ENCODE data around the gene FUT8.

Gene FUT8

DNA sequence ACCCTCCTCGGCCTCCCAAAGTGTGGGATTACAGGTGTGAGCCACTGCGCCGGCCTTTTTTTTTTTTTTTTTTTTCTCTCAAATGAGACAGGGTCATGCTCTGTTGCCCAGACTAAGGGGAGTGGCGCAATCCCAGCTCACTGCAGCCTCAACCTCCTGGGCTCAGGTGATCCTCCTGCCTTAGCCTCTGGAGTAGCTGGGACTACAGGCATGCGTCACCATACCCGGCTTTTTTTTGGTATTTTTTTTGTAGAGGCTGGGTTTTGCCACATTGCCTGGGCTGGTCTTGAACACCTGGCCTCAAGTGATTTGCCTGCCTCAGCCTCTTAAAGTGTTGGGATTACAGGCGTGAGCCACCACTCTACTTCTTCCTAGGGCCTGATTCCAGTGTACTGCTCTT is 18.7 kb downstream of the FUT8 start (continued):
- TF ChIP-seq, protein P1, sequence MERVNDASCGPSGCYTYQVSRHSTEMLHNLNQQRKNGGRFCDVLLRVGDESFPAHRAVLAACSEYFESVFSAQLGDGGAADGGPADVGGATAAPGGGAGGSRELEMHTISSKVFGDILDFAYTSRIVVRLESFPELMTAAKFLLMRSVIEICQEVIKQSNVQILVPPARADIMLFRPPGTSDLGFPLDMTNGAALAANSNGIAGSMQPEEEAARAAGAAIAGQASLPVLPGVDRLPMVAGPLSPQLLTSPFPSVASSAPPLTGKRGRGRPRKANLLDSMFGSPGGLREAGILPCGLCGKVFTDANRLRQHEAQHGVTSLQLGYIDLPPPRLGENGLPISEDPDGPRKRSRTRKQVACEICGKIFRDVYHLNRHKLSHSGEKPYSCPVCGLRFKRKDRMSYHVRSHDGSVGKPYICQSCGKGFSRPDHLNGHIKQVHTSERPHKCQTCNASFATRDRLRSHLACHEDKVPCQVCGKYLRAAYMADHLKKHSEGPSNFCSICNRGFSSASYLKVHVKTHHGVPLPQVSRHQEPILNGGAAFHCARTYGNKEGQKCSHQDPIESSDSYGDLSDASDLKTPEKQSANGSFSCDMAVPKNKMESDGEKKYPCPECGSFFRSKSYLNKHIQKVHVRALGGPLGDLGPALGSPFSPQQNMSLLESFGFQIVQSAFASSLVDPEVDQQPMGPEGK (CRISPR knock-in tag; IDR thresholded peaks at IDR 0.05; ENCODE audit: borderline replicate concordance): no peak
- TF ChIP-seq ARNTL (CRISPR knock-in tag; IDR thresholded peaks at IDR 0.05; ENCODE audit: borderline replicate concordance, low read depth): no peak

DNA sequence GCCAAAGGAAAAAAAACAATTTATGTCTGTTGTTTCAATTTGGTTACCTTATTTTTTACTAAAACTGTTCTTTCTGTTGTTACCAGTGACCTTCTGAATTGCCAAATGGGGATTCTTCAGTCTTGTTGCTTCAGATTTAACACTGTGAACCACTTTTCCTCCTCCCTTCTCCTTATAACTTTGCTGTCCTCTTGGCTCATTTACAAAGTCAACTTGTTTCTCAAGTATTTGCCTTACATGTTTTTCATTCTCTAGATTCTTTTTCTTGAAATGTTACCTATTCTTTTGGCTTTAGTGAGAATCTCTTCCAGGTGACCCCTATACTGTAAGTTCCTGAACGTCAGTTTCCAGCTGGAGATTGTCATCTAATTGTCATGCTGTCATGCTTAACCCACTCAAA is 19.4 kb downstream of the FUT8 start:
- TF ChIP-seq ZFP30 (CRISPR knock-in tag; IDR thresholded peaks at IDR 0.05) (no peak), ZNF565 (CRISPR knock-in tag; conservative IDR thresholded peaks at IDR 0.05; ENCODE audit: low read depth) (no peak), RARB (CRISPR knock-in tag; IDR thresholded peaks at IDR 0.05) (no peak), BACH2 (CRISPR knock-in tag; IDR thresholded peaks at IDR 0.05; ENCODE audit: borderline replicate concordance) (no peak)
- TF ChIP-seq, protein P1 (CRISPR knock-in tag; IDR thresholded peaks at IDR 0.05; ENCODE audit: borderline replicate concordance): no peak
- TF ChIP-seq, protein P2, sequence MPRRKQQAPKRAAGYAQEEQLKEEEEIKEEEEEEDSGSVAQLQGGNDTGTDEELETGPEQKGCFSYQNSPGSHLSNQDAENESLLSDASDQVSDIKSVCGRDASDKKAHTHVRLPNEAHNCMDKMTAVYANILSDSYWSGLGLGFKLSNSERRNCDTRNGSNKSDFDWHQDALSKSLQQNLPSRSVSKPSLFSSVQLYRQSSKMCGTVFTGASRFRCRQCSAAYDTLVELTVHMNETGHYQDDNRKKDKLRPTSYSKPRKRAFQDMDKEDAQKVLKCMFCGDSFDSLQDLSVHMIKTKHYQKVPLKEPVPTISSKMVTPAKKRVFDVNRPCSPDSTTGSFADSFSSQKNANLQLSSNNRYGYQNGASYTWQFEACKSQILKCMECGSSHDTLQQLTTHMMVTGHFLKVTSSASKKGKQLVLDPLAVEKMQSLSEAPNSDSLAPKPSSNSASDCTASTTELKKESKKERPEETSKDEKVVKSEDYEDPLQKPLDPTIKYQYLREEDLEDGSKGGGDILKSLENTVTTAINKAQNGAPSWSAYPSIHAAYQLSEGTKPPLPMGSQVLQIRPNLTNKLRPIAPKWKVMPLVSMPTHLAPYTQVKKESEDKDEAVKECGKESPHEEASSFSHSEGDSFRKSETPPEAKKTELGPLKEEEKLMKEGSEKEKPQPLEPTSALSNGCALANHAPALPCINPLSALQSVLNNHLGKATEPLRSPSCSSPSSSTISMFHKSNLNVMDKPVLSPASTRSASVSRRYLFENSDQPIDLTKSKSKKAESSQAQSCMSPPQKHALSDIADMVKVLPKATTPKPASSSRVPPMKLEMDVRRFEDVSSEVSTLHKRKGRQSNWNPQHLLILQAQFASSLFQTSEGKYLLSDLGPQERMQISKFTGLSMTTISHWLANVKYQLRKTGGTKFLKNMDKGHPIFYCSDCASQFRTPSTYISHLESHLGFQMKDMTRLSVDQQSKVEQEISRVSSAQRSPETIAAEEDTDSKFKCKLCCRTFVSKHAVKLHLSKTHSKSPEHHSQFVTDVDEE (CRISPR knock-in tag; IDR thresholded peaks at IDR 0.05): no peak
- TF ChIP-seq, protein P3, sequence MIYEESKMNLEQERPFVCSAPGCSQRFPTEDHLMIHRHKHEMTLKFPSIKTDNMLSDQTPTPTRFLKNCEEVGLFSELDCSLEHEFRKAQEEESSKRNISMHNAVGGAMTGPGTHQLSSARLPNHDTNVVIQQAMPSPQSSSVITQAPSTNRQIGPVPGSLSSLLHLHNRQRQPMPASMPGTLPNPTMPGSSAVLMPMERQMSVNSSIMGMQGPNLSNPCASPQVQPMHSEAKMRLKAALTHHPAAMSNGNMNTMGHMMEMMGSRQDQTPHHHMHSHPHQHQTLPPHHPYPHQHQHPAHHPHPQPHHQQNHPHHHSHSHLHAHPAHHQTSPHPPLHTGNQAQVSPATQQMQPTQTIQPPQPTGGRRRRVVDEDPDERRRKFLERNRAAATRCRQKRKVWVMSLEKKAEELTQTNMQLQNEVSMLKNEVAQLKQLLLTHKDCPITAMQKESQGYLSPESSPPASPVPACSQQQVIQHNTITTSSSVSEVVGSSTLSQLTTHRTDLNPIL (CRISPR knock-in tag; IDR thresholded peaks at IDR 0.05; ENCODE audit: low read depth): no peak
- TF ChIP-seq, protein P4, sequence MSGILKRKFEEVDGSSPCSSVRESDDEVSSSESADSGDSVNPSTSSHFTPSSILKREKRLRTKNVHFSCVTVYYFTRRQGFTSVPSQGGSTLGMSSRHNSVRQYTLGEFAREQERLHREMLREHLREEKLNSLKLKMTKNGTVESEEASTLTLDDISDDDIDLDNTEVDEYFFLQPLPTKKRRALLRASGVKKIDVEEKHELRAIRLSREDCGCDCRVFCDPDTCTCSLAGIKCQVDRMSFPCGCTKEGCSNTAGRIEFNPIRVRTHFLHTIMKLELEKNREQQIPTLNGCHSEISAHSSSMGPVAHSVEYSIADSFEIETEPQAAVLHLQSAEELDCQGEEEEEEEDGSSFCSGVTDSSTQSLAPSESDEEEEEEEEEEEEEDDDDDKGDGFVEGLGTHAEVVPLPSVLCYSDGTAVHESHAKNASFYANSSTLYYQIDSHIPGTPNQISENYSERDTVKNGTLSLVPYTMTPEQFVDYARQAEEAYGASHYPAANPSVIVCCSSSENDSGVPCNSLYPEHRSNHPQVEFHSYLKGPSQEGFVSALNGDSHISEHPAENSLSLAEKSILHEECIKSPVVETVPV (CRISPR knock-in tag; IDR thresholded peaks at IDR 0.05): no peak

DNA sequence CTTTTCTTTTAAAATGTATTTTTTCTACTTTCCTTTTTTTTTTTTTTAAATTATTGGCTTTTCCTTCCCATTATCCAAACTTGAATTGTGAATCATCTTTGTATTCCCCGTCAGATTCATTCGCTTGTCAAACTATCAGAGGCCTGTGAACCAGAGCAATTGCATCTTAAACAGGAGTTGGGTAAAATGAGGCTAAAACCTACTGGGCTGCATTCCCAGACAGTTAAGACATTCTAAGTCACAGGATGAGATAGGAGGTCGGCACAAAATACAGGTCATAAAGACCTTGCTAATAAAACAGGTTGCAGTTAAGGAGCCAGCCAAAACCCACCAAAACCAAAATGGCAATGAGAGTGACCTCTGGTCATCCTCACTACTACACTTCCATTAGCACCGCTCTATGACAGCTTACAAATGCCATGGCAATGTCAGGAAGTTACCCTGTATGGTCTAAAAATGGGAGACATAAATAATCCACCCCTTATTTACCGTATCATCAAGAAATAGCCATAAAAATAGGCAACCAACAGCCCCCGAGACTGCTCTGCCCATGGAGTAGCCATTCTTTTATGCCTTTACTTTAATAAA is 19.9 kb downstream of the FUT8 start:
- no peak; the same call in 2 of the 3 replicates for ATAC-seq
- TF ChIP-seq RARB (CRISPR knock-in tag; IDR thresholded peaks at IDR 0.05): no peak
- no peak for TF ChIP-seq GLIS3 (CRISPR knock-in tag; IDR thresholded peaks at IDR 0.05)
- TF ChIP-seq, protein P4 (CRISPR knock-in tag; IDR thresholded peaks at IDR 0.05): no peak
- TF ChIP-seq, protein P3 (CRISPR knock-in tag; IDR thresholded peaks at IDR 0.05; ENCODE audit: low read depth): no peak
- no peak for TF ChIP-seq ARNTL (CRISPR knock-in tag; IDR thresholded peaks at IDR 0.05; ENCODE audit: borderline replicate concordance, low read depth)
- TF ChIP-seq, protein P1 (CRISPR knock-in tag; IDR thresholded peaks at IDR 0.05; ENCODE audit: borderline replicate concordance): no peak
- no peak for TF ChIP-seq ESRRG (CRISPR knock-in tag; IDR thresholded peaks at IDR 0.05)
- TF ChIP-seq, protein P5, sequence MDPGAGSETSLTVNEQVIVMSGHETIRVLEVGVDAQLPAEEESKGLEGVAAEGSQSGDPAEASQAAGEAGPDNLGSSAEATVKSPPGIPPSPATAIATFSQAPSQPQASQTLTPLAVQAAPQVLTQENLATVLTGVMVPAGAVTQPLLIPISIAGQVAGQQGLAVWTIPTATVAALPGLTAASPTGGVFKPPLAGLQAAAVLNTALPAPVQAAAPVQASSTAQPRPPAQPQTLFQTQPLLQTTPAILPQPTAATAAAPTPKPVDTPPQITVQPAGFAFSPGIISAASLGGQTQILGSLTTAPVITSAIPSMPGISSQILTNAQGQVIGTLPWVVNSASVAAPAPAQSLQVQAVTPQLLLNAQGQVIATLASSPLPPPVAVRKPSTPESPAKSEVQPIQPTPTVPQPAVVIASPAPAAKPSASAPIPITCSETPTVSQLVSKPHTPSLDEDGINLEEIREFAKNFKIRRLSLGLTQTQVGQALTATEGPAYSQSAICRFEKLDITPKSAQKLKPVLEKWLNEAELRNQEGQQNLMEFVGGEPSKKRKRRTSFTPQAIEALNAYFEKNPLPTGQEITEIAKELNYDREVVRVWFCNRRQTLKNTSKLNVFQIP (CRISPR knock-in tag; IDR thresholded peaks at IDR 0.05; ENCODE audit: borderline replicate concordance, low read depth): no peak
- TF ChIP-seq ISL1 (CRISPR knock-in tag; IDR thresholded peaks at IDR 0.05): no peak; the same call in 1 of the 2 replicates
- no peak for TF ChIP-seq ZFP30 (CRISPR knock-in tag; IDR thresholded peaks at IDR 0.05)
- no peak for TF ChIP-seq PPARA (CRISPR knock-in tag; IDR thresholded peaks at IDR 0.05; ENCODE audit: borderline replicate concordance)
- TF ChIP-seq TOX (CRISPR knock-in tag; IDR thresholded peaks at IDR 0.05; ENCODE audit: borderline replicate concordance): no peak
- no peak for TF ChIP-seq ZFP3 (CRISPR knock-in tag; IDR thresholded peaks at IDR 0.05)
- TF ChIP-seq BACH2 (CRISPR knock-in tag; IDR thresholded peaks at IDR 0.05; ENCODE audit: borderline replicate concordance): no peak
- no peak for TF ChIP-seq TCF4 (CRISPR knock-in tag; IDR thresholded peaks at IDR 0.05; ENCODE audit: borderline replicate concordance)

More for the DNA sequence above, 19.4 kb downstream of the FUT8 start:
- no peak for ATAC-seq
